ENCODE measurements around the gene SUGT1.
"Not testable (repeated sequence)": the region's sequence is repeated elsewhere in the genome, so short reads cannot be mapped to it uniquely, and the experiment has no call there.

SUGT1 gene

GRCh38 chr13:52670726-52671125 is 18.1 kb downstream of the SUGT1 start:
- no peak for DNase-seq

GRCh38 chr13:52673465-52673864 is 20.8 kb downstream of the SUGT1 start:
- DNase-seq, result no peak

DNA sequence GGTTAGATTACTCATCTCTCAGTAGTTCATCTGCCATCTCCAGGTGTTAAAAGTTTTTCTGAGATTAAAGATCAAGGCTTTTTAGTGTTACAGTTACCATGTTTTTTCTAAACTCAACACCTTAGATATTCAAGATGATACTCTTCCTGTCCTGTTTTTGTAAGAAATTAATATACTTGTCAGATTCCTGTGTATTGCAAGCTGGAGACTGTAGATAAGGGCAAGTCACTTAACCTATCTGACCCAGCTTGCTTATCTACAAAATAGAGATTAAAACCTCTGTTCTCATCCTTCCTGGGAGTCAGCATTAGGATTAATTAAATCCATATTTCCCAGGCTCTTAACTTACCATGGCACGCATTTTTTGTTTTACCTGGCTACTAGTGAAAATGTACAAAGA is 25.2 kb downstream of the SUGT1 start:
- no peak for DNase-seq

- not testable (repeated sequence) for DNase-seq
Measured at GRCh38 chr13:52685806-52686205, 33.2 kb downstream of the SUGT1 start.

- no peak for DNase-seq
Measured at GRCh38 chr13:52686376-52686775, 33.7 kb downstream of the SUGT1 start.

- peak; percentile 4 to 21 for DNase-seq
Measured at GRCh38 chr13:52695856-52696255, 43.2 kb downstream of the SUGT1 start.

DNA sequence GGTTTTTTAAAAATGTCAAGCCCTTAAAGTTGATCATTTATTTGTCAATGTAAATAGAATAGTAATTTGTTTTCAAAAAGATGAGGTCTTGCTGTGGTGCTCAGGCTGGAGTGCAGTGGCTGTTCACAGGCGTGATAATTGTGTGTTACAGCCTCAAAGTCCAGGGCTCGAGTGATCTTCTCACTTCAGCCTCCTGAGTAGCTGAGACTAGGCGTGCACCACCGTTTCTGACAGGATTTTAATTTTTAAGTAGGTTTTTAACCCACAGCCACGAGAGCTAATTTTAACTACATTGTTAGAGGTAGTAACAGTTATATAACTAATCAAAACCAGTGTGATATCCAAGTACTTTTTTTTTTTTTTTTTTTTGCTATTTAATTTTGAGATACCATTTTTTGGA is 43.9 kb downstream of the SUGT1 start:
- no peak for DNase-seq

DNA sequence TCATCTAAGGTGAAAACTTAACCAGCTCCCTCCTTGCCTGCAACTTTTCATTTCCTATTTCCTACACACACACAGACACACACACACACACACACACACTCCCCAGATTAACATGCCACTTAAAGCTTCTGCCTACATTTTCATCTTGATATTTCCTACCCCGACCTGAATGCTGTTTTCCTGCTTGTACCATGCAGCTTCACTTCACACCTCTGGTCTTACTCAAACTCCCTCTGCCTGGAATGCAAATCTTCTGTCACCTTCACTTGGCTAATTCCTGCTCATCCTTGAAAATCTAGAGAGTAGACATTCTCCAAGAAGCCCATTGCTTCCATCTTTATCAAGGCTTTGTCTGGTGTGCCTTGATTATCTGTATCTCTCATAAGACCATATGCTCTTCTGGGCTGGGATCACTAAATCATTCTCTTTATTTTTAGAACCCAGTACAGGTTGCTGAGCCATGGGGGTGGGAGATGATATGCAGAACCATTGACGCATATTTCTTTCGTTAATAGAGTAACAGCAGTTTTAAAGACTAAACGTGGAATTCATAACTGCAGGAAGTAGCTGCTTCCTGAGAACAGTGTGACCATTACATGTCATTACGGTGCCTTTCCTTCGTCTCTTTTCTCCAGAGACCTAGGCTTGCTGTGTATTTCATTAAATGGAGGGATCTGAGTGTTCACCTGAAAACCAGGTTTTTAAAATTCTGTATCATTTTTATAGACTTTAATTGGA is 49.3 kb downstream of the SUGT1 start:
- no peak for DNase-seq

DNA sequence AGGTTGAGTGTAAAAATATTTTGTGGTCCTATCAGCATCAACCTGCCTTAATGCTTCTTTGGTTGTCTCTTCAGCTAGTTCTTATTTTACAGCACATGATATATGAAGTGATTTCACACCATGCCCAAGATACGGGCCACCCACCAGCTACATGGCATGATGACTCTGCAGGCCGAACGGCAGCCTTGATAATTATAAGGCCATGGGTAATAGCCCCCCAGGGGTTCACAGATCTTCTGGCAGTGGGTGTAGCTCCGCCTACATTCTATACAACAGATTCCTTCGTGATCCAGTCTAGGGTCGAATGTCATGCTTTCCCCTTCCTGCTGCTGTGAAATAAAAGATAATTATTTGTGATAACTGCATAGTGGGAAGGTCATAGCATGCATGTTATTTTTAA is 50.8 kb downstream of the SUGT1 start:
- no peak for DNase-seq

GRCh38 chr13:52706081-52706480 is 53.4 kb downstream of the SUGT1 start:
- DNase-seq, result no peak

- peak in 1 of 2 donors; percentile 14 for DNase-seq
Measured at GRCh38 chr13:52707375-52707774, 54.7 kb downstream of the SUGT1 start.

GRCh38 chr13:52708266-52708665 is 55.6 kb downstream of the SUGT1 start:
- DNase-seq, result not testable (repeated sequence)

DNA sequence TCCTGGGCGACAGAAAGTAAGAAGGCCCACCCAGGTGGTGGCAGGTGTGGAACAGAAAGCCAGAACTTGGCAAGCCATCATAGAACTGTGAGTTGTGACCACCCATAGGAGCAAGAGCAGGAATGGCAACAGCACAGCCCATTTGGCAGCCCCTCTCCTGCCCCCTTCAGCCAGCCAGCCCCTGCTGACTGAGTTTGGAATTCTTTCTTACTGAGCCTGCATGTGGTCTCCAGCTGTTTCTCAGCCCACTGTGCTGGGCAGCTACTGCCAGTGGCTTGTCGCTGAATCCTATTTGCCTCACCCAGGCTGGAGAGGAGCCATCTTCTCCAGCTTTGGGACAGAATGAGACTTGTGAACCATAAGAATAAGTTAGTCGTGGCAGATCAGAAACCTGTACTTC is 58.6 kb downstream of the SUGT1 start:
- DNase-seq, result no peak

DNA sequence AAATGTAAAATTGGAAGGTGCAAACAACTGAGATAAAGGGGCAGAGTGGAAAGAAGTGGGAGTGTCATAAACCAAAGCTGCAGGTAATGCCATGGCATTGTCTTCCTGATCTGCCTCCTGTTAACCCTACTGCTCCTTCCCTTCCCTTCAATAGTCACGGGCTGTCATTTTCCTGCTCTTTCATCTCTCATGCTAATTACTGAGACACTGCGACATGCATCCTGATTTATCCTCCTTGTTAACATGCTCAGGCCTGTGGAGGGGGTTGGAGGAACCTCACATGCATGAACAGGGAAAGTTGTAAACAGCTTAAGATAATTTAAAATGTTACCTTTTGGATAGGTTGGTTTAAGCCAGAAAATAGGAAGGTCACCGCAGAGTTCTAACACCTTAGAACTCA is 59.7 kb downstream of the SUGT1 start:
- no peak for DNase-seq

DNA sequence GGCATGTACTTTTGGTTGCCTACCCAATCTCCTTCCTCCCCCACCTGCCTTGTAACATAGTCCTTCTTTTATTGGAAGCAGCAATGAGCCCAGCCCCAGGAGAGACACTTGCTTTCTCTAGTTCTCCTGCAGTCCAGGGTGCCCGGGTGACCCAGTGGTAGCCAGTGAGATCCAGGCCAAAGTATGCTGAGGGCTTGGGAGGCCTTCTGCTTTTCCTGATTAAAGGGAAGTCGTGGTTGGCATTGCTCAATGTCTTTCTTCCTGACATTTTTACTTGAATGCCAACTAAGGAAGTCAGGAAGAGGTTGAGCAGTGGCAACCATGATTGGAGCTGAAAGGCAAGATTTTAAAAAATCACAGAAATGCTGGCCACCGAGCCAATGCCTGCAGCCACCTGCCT is 61.3 kb downstream of the SUGT1 start:
- peak; percentile 75 to 79 for DNase-seq

DNA sequence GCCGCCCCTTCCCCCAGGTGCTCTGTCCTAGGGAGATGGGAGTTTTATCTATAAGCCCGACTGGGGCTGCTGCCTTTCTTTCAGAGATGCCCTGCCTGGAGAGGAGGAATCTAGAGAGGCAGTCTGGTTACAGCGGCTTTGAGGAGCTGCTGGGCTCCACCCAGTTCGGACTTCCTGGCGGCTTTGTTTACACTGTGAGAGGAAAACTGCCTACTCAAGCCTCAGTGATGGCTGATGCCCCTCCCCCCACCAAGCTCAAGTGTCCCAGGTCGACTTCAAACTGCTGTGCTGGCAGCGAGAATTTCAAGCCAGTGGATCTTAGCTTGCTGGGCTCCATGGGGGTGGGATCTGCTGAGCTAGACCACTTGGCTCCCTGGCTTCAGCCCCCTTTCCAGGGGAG is 68.3 kb downstream of the SUGT1 start:
- not testable (repeated sequence) for DNase-seq

DNA sequence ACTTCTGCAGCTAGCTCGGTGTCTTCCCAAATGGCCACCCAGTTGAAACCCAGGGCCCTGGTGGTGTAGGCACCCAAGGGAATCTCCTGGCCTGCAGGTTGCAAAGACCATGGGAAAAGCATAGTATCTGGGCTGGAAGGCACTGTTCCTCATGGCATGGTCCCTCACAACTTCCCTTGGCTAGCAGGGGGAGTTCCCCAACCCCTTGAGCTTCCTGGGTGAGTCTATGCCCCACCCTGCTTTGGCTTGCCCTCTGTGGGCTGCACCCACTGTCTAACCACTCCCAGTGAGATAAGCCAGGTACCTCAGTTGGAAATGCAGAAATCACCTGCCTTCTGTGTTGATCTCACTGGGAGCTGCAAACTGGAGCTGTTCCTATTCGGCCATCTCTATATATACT is 68.7 kb downstream of the SUGT1 start:
- not testable (repeated sequence) for DNase-seq

- DNase-seq, result no peak
Measured at GRCh38 chr13:52723181-52723580, 70.5 kb downstream of the SUGT1 start.

- DNase-seq, result no peak
Measured at GRCh38 chr13:52725302-52725701, 72.7 kb downstream of the SUGT1 start.

- DNase-seq, result no peak
Measured at GRCh38 chr13:52726258-52726657, 73.6 kb downstream of the SUGT1 start.

DNA sequence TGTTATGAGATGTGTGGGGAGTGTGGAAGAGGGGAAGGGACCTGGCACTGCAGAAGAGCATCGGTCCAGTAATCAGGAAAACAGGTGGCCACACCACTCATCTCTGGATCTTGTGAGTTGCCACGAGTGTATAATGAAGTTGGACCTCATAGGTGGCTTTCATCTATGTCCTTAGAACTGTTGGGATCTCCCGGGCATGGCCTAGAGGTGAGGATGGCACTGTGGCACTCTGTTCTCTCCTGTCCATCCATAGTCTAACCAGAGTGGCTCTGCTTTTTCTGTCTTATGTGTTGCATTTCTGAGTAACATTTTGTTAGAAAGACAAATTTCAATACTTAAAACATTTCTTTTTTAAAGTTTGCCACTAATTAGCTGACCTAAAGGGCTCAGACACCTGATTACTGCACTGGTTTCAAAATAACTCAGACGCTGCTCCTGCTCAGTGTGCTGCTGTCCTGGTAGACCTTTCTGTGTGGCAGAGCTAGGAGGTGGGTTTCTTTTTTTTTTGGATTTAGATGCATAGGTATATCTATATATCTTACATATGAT is 81.5 kb downstream of the SUGT1 start:
- DNase-seq, result no peak

DNA sequence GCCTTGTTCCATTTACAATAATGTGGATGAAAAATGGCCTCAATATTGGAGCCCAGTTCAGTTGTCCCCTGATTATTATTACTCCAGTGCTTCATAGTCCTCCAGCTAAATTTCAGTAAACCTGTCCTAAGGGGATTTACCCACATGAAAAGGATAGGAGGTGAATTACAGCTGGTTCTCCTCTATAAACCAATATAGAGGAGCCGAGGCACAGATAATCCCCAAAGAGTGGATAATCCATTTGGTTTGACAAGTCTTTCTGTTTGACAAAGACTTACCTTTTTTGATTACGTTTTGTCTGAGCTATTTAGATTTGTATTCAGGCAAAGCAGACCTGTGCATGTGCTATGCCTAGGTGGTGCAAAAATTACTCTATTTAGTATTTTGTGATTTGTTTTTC is 84.3 kb downstream of the SUGT1 start:
- DNase-seq, result no peak

- DNase-seq, result no peak
Measured at GRCh38 chr13:52737451-52737850, 84.8 kb downstream of the SUGT1 start.

- no peak for DNase-seq
Measured at GRCh38 chr13:52737965-52738364, 85.3 kb downstream of the SUGT1 start.
